Activated naive CD4-positive, alpha-beta T cell treated with anti-CD3 and anti-CD28 coated beads, Interleukin-2, amount 50 U/mL, for 16 hours (primary cell): ENCODE results near the gene CCL13.
"Not testable (repeated sequence)": the region's sequence is repeated elsewhere in the genome, so short reads cannot be mapped to it uniquely, and the experiment has no call there.

Experiments
- DNase-seq: peaks from one replicate; pipeline ENCODE4 v3.0.0-alpha.2; 2020

CCL13 gene

DNA sequence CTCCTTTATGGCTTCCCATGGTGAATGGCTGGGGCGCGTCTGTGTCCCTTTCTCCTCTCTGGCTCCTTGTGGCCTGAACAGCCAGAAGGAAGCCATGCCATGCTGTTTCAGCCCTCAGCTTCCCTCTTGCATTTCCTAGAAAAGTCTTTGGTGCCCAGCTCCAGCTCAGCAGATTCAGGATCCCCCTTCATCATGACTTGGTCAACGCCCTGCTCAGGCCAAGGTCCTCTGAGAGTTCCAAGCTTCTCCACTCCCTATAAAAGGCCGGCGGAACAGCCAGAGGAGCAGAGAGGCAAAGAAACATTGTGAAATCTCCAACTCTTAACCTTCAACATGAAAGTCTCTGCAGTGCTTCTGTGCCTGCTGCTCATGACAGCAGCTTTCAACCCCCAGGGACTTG is at the start of gene CCL13:
TSS of gene CCL13 (plus strand) at position 287 of the 400 bp plus-strand sequence. CDS start at position 334, 47 bp downstream.
- no peak for DNase-seq

DNA sequence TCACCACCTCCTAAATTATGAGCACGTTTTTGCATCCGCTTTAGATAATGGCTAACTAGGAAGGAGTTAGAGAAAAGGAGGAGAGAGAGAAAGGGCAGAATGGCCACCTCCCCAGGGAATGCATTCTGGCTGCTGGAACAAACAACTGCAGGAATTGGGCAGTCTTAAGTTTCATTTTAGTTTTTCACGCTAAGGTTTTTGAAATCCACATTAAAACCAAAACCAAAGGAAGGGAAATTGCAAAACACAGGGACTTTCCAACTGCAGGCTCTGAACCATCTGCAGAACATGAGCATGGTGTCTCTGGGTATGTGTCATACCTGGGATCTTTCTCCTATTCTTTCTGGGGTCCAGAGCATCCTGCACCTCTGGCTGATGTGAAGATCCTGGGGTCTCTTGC is 49.2 kb upstream of the CCL13 start:
- no peak for DNase-seq

DNA sequence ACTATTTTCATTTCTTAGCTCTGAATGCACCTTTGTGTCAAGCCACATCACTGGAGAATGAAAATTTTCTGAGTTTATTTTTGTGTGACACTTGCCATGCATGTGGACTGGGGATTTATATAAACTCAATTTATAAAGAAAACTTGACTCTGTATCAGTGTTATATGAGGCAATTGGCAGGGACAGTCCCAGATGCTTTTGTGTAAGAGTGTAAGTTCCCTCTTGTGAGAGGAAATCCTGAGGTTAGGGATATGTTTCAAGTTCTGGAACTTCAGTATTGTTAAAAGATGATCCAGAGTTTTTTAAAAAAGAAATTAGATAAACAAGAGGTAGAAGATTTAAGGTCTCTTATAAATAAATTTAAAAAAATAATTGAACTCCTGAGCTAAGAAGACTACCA is 47.9 kb upstream of the CCL13 start:
- no peak for DNase-seq

DNA sequence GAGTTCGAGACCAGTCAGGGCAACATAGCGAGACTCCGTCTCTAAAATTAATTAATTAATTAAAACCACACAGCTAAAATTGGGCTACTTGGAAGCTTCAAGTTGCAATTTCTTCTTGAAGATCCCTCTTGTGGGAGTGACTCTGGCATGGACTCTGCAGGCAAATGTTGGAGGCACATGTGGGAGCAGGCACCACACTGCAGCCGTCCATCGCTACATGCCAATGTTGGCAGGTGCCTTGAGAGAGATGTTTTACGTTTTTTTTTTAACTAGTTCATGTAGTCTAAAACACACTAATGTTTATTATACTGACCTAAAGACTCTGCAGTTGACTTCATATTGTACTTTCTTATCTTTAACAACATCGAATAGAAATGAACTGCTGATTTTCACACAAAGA is 45.0 kb upstream of the CCL13 start:
- no peak for DNase-seq

DNA sequence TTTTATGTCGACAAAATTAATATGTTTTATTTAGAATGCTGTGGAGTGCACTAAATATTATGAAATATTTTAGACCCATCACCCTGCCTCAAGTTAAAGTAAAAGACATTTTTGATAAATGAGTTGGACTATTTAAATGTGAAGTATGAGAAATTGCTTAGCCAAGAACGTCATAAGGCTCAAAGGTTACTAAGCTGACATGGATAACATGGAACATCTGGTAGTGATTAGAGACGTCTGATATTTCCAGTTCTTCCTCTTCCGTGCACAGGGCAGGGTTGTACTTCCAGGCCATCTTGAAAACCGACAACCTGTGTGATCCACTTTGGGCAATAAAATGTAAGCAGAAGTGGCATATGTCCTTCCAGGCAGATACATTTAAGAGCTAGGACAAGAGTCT is 44.2 kb upstream of the CCL13 start:
- DNase-seq = no peak

DNA sequence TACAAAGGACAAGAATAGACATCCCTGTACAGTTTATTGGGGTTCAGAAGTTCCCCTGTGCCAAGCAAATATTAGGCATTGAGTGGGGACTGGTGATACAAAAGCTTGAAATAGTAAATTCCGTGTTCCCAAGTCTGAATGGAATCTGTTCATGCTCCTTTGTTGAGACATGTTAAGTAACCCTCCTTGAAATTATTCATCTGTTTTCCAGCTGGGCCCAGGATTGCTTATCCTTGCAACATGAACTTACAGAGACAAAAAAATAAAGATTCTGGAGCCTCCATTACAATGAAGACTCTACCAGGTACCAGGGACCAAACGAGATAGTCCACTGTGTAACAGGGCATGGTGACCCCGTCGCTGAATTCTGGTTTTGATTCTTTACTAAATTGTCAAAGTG is 43.1 kb upstream of the CCL13 start:
- DNase-seq = no peak

DNA sequence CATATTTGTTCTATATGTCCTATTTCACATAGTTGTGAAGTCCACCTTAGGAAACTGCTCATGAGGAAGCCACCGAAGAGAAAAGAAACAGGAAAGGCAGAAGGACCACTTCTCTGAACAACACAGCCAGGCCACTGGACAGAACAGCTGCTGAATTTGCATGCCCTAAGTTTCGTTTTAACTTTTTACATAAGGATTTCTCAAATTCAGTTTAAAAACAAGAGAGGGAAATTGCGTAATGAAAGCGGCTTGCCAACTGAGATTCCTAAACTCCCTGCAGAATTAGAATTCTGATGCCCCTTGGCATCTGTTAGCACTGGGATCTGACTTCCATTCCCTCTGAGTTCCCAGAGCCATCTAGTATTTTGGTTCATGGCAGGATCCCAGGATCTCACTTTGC is 42.0 kb upstream of the CCL13 start:
- DNase-seq = no peak

DNA sequence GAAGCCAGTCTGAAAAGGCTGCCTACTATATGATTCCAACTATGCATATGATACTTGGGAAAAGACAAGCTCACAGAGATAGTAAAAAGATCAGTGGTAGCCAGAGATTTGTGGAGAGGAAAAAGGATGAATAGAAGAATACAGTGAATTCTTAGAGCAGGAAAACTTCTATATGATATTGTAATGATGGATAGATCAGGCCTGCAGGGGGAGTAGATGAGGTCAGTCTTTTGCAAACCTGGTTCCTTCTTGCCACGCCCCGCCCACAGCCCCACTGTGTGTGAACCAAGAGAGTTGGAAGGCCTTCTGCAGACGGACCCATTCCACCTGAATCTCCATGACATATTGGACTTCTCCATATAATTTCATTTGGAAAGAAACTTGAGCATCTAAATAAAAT is 37.8 kb upstream of the CCL13 start:
- no peak for DNase-seq

GRCh38 chr17:34319039-34319483 is 37.2 kb upstream of the CCL13 start, which contains the start of gene CCL8:
Gene CCL8, plus strand, starts transcription at chr17:34319435. Its CDS starts 67 bp downstream, at chr17:34319502.
- no peak for DNase-seq

DNA sequence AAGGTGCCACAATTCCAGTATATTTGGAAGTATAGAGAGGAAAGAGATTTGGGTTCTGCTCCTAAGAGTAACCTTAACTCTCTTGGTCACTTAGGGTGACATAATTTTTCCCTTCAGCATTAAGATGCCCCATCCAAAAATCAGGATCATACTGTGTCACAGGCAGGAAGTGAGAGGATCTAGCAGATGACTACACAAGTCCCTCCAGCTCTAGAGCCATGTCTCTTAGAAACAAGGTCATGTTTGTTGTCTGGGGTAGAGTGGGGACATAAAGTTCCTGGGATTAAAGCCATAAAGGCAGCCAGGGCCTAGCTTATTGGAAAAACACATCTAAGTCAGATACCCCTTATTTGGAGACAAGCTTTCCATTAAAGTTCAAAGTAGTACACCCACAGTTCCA is 34.3 kb upstream of the CCL13 start:
- no peak for DNase-seq

- DNase-seq = not testable (repeated sequence)
Observed at GRCh38 chr17:34327580-34327979, 28.7 kb upstream of the CCL13 start.

DNA sequence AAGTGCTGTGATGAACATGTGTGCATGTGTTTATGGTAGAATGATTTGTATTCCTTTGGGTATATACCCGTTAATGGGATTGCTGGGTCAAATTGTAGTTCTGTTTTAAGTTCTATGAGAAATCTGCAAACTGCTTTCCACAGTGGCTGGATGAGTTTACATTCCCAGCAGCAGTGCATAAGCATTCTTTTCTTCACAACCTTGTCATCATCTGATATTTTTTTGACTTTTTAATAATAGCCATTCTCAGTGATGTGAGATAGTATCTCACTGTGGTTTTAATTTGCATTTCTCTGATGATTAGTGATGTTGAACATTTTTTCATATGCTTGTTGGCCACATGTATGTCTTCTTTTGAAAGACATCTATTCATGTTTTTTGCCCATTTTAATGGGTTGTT is 18.6 kb upstream of the CCL13 start:
- DNase-seq = no peak

- DNase-seq = no peak
Observed at GRCh38 chr17:34339138-34339770, 17.0 kb upstream of the CCL13 start.

DNA sequence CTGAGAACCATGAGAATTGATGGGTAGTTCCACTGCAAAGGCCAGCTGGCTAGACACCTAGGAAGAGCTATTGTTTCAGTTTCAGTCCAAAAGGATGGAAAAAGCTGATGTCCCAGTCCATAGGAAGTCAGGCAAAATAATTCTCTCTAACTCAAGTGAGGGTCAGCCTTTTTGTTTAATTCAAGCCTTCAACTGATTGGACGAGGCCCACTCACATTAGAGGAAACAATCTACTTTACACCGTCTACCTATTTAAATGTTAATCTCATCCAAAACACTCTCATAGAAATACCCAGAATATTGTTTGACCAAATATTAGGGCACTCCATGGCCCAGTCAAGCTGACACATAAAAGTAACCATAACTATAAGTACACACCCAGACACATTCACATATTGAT is 14.4 kb upstream of the CCL13 start:
- DNase-seq = no peak

DNA sequence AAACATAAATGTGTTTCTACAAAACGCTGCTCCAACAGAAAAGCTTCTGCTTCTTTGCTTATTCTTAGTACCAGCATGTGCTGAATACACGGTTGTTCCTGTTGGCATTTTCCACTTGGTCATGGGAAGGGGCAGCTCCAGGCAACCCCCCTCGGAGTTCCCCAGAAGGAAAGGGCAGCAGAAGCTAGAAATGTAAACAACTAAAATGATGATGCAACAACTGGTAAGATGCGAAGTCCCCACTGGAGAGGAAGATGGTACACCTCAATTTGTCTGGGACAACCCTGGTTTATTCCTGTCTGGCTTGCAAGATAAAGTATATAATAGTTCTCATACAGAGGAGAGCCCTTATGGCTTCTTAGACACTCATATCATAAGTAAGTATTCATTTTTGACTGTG is 9.2 kb upstream of the CCL13 start:
- DNase-seq = no peak

DNA sequence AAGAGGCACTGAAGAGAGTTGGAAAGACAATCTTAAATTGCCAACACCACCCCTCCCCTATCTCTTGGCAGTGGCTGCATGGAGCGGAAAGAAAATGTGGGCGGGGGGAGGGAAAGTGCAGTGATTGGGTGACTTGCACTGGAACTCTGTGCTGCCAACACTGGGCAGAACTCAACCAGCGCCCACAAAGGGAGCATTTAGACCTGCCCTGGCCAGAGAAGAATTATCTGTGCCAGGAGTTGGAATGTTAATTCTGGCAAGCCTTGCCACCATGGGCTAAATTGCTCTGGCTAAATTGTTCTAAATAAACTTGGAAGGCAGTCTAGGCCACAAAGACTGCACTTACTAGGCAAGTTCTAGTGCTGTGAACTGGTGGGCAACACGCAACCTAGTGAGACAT is 6.5 kb upstream of the CCL13 start:
- no peak for DNase-seq

DNA sequence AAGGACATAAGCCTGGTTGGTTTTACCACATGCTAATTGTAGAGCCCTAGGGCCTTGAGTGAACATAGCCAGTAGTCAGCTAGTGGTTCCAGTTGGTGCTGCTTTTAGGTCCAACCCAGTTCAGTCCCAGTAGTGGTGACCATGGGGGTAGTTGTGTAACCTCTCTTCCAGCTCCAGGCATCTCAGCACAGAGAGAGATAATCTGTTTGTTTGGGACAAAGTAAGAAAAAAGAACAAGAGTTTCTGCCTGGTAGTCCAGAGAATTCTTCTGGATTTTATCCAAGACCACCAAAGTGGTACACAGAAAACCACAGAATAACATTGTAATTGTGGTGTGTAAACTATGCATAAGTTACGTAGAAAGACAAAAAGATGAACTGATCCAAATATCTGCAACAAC is 5.2 kb upstream of the CCL13 start:
- no peak for DNase-seq

- DNase-seq = no peak
Observed at GRCh38 chr17:34352191-34352590, 4.1 kb upstream of the CCL13 start.

DNA sequence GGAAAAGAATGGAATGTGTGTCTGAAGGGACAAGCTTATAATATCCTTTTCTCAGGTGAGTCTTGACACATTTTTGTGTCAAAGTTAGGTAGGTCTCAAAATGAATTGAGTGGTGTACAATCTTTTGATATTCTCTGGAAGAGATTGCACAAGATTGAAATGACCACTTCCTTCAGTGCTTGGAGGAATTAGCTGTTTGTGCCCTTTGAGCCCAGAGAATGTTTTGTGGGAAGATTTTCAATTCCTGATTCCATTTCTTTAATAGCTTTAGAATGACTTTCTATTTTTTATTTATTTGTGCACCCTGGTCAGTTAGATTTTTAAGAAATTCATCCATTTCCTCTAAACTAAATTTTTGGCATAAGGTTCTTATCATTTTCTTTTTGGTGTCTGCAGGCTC is 1.6 kb upstream of the CCL13 start:
- no peak for DNase-seq

DNA sequence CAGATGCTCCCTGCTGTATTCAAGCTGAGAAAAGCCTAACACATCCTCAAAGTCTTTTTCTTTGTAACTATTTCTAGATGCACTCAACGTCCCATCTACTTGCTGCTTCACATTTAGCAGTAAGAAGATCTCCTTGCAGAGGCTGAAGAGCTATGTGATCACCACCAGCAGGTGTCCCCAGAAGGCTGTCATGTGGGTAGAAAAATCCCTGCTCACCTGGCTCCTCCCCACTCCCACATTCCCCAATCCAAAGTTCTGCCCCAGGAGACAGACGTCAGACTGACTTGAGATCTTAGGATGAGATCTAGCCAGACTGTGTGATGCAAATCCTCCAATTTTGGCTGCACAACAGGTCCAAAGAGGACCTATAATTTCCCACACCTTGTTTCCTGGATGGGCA is 1.1 kb downstream of the CCL13 start:
- DNase-seq = no peak

- no peak for DNase-seq
Observed at GRCh38 chr17:34358631-34359030, 2.4 kb downstream of the CCL13 start.

- DNase-seq = no peak
Observed at GRCh38 chr17:34360601-34361270, 4.5 kb downstream of the CCL13 start.

DNA sequence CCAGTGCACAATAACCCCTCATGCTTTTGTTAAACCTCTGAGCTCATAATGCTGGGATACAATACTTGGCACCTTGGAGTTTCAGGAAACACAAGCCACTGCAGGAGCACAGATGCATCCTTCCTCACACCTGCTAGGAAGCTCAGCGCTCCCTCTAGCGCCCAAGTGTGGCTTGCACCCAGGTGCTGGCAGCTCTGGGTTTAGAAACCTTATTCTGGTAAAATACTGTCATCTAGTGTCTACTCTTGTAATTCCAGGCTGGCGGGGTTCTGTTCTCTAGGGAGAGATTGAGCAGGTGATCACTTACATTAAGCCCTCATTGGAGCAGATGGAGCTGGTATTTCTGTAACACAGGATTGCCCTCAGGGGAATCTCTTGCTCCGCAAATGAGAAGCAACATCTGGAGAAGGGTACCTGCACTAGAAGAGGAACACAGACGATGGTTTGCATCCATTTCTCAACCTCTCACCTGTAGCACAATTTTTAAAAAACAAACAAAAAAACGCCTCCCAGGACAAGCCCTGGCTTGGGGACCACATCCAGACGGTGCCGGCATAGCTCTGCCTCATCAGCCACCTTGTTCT is 5.3 kb downstream of the CCL13 start:
- DNase-seq = peak; percentile 63

GRCh38 chr17:34363183-34363661 is 6.9 kb downstream of the CCL13 start, which contains the start of gene CCL1:
Gene CCL1, minus strand, starts transcription at chr17:34363233. Its CDS starts 72 bp downstream, at chr17:34363161.
- no peak for DNase-seq
